PFSK-1 (cell line): ENCODE results near the gene IL1A.

Experiments
- FOXP2 ChIP-seq: optimal IDR thresholded peaks from 2 replicates; pipeline ENCODE3; 2011; ENCODE audit warnings: borderline replicate concordance, control low read depth, inconsistent platforms; ENCODE audit not compliant: insufficient read depth; ENCODE audit errors: extremely low read length, extremely low read depth
- POLR2AphosphoS5 ChIP-seq: IDR thresholded peaks from 2 replicates; pipeline ENCODE4 v1.6.1; 2012; ENCODE audit warnings: low read depth, mild to moderate bottlenecking, control low read depth, low read length, moderate library complexity
- SIN3A ChIP-seq: IDR thresholded peaks from 2 replicates; pipeline ENCODE4 v1.6.1; 2012; ENCODE audit warnings: mild to moderate bottlenecking, low read length, moderate library complexity, borderline replicate concordance; ENCODE audit not compliant: insufficient read depth
- TAF1 ChIP-seq: IDR thresholded peaks from 2 replicates; pipeline ENCODE4 v1.6.1; 2012; ENCODE audit warnings: low read length, control low read depth, borderline replicate concordance; ENCODE audit not compliant: insufficient read depth
- TF ChIP-seq, protein P1 (sequence below), 2 experiments: IDR thresholded peaks; 2 replicates each; pipeline versions ENCODE4 v1.6.1 to v1.8.0; 2011 to 2012; ENCODE audit warnings: low read depth in 2 of 2, low read length in 2 of 2, control low read depth in 1 of 2, inconsistent platforms in 1 of 2, mild to moderate bottlenecking in 1 of 2, moderate library complexity in 1 of 2; ENCODE audit not compliant: insufficient read depth in 1 of 2

IL1A gene

DNA sequence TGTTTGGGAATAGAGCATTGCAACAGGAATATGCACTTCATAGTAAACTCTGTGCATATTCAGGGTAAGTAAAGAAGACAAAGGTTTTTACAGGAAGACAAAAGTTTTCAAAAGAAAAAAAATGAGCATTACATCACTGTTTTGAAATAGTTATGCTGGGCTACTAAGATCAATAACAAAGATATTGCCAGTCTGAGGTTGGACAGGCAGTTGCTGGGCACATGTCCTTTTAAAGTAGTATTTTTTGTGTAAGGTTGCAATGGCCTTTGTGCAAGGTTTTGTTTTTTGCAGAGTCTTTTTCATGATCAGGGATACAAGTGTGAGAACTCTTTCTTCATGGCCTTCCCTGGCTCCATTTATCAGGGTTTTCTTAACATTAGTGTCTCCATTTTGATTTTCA is 36.0 kb upstream of the IL1A start:
- TF ChIP-seq FOXP2 = no peak
- no peak for TF ChIP-seq TAF1
- TF ChIP-seq, protein P1, sequence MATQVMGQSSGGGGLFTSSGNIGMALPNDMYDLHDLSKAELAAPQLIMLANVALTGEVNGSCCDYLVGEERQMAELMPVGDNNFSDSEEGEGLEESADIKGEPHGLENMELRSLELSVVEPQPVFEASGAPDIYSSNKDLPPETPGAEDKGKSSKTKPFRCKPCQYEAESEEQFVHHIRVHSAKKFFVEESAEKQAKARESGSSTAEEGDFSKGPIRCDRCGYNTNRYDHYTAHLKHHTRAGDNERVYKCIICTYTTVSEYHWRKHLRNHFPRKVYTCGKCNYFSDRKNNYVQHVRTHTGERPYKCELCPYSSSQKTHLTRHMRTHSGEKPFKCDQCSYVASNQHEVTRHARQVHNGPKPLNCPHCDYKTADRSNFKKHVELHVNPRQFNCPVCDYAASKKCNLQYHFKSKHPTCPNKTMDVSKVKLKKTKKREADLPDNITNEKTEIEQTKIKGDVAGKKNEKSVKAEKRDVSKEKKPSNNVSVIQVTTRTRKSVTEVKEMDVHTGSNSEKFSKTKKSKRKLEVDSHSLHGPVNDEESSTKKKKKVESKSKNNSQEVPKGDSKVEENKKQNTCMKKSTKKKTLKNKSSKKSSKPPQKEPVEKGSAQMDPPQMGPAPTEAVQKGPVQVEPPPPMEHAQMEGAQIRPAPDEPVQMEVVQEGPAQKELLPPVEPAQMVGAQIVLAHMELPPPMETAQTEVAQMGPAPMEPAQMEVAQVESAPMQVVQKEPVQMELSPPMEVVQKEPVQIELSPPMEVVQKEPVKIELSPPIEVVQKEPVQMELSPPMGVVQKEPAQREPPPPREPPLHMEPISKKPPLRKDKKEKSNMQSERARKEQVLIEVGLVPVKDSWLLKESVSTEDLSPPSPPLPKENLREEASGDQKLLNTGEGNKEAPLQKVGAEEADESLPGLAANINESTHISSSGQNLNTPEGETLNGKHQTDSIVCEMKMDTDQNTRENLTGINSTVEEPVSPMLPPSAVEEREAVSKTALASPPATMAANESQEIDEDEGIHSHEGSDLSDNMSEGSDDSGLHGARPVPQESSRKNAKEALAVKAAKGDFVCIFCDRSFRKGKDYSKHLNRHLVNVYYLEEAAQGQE (IDR thresholded peaks at IDR 0.05; ENCODE audit: insufficient read depth in 1 of 2, low read depth in 2 of 2, low read length in 2 of 2) = no peak

DNA sequence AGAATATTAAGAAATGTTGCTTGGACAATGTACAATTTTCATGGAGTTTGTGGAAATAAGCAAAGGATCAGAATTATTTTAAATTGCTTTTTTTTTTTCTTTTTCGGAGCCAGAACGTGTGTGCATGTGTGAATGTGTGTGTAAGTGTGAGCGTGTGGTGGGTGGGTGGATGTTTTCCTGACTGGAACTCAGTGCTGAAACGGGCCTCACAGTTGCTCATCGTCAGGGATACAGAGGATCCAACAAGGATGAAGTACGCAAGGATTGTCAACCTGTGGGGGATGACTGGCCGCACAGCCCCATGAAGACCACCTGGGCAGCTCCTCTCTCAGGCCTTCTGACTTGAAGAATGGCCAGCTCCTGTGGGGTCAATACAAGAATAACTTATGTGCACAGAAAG is 34.8 kb upstream of the IL1A start:
- TF ChIP-seq FOXP2 = no peak
- no peak for TF ChIP-seq SIN3A
- no peak for TF ChIP-seq POLR2AphosphoS5
- TF ChIP-seq TAF1 = no peak
- TF ChIP-seq, protein P1 (IDR thresholded peaks at IDR 0.05; ENCODE audit: insufficient read depth in 1 of 2, low read depth in 2 of 2, low read length in 2 of 2) = no peak

DNA sequence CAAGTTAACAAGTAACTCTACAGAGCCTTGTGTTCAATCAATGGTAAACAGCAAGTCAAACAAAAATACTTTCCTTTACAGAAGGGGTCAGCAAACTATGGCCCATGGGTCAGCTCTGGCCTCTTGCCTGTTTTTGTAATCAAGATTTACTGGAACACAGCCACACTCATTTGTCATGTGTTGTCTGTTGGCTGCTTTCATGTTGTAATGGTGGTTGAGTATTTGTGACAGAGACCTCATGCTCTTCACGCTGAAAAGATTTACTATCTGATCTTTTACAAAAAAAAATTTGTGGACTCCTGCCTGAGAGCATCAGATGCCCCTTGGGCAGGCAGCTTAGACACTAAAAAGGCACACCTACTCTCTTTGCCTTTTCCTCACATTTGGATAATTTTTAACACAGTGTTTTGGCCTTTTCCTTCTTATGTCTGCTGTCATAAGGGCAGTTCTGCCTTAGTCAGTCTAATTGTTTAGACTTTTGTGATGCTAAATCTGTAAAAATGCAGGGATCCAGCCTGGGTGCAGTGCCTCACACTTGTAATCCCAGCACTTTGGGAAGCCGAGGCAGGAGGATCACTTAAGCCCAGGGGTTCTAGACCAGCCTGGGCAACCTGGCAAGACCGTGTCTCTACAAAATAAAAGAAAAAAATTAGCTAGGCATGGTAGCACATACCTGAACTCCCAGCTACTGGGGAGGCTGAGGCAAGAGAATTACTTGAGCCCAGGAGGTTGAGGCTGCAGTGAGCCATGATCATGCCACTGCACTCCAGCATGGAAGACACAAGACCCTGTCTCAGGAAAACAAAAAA is 34.0 kb upstream of the IL1A start:
- TF ChIP-seq TAF1 (no peak), SIN3A (no peak), POLR2AphosphoS5 (no peak), FOXP2 (no peak)
- TF ChIP-seq, protein P1 (IDR thresholded peaks at IDR 0.05; ENCODE audit: insufficient read depth in 1 of 2, low read depth in 2 of 2, low read length in 2 of 2) = no peak

DNA sequence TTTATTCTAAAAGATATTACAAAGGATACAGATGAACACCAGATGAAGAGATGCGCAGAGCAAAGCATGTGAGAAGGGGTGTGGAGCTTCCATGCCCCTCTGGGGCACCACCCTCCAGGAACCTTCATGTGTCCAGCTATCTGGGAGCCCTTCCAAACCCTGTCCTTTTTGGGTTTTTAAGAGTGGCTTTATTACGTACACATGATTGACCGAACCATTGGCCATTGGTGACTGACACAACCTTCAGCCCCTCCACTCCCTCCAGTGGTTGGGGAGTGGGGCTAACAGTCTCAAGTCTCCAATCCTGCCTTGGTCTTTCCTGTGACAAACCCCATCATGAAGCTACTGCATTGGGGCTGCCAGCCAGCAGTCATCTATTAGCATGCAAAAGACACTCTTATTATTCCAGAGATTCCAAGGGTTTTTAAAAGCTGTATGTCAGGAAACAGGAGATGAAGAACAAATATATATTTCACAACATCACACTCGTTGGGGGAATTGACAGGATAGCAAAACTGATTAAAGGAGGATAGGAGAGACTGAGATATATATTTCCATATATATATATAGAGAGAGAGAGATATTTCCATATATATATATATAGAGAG is 32.9 kb upstream of the IL1A start:
- TF ChIP-seq TAF1 (no peak), POLR2AphosphoS5 (no peak), SIN3A (no peak), FOXP2 (no peak)
- TF ChIP-seq, protein P1 (IDR thresholded peaks at IDR 0.05; ENCODE audit: insufficient read depth in 1 of 2, low read depth in 2 of 2, low read length in 2 of 2) = no peak
